CD14-positive monocyte (primary cell): Measurements from ENCODE around the gene SNX30. TPM values are rescaled to one million over a fixed set of nuclear protein-coding genes. Genes with fewer than 3 reads are reported as not detected.

ENCODE experiments used
- DNase-seq, 3 donors: peaks; one replicate each; pipeline ENCODE4 v3.0.0-alpha.2; 2011 to 2022
- H2AFZ ChIP-seq: 2 replicates; pipeline ENCODE4 v1.6.0; 2012; ENCODE audit warnings: mild to moderate bottlenecking, low read depth, low read length, inconsistent platforms; ENCODE audit not compliant: insufficient read depth, poor library complexity, severe bottlenecking
- H3K27ac ChIP-seq, 2 donors: 1 replicate in 1 of 2; 2 replicates in 1 of 2; pipeline ENCODE4 v1.5.1; 2012 to 2013; ENCODE audit warnings: low read length in 2 of 2, control low read depth in 1 of 2, inconsistent platforms in 1 of 2, low read depth in 1 of 2, mild to moderate bottlenecking in 1 of 2
- H3K27me3 ChIP-seq, 2 donors: one replicate each; pipeline versions ENCODE4 v1.6.0 to v1.6.1; 2011 to 2013; ENCODE audit warnings: low read length in 2 of 2; ENCODE audit not compliant: control insufficient read depth in 2 of 2, insufficient read depth in 2 of 2
- H3K36me3 ChIP-seq, 2 donors: replicated peaks in 1 of 2; 1 replicate in 1 of 2; 2 replicates in 1 of 2; pipeline versions ENCODE4 v1.5.1 to v1.6.1; 2012 to 2013; ENCODE audit warnings: low read length in 2 of 2, control low read depth in 1 of 2, inconsistent platforms in 1 of 2, mild to moderate bottlenecking in 1 of 2; ENCODE audit not compliant: insufficient read depth in 2 of 2, control insufficient read depth in 1 of 2
- H3K4me1 ChIP-seq, 2 donors: 1 replicate in 1 of 2; 2 replicates in 1 of 2; pipeline versions ENCODE4 v1.5.1 to v1.6.1; 2012 to 2013; ENCODE audit warnings: low read length in 2 of 2, control low read depth in 1 of 2, inconsistent platforms in 1 of 2, mild to moderate bottlenecking in 1 of 2, moderate library complexity in 1 of 2; ENCODE audit not compliant: insufficient read depth in 2 of 2, control insufficient read depth in 1 of 2
- H3K4me2 ChIP-seq: replicated peaks from 2 replicates; pipeline ENCODE3; 2012; ENCODE audit warnings: low read length, moderate library complexity, mild to moderate bottlenecking; ENCODE audit not compliant: poor library complexity, severe bottlenecking; ENCODE audit errors: extremely low read depth
- H3K4me3 ChIP-seq, 3 experiments: fragments of 200-600 bp in 1 of 3; sonication (generic) in 1 of 3; replicated peaks in 1 of 3; 1 replicate in 2 of 3; 2 replicates in 1 of 3; pipeline ENCODE4 v1.5.1; 2011 to 2013; ENCODE audit warnings: low read length in 3 of 3, mild to moderate bottlenecking in 3 of 3, control low read depth in 2 of 3, low read depth in 2 of 3, inconsistent platforms in 1 of 3, moderate library complexity in 1 of 3
- H3K79me2 ChIP-seq: 2 replicates; pipeline ENCODE4 v1.6.0; 2012; ENCODE audit warnings: mild to moderate bottlenecking, control low read depth, inconsistent platforms, low read length, moderate library complexity; ENCODE audit not compliant: insufficient read depth
- H3K9ac ChIP-seq: 2 replicates; pipeline ENCODE4 v1.6.0; 2017; ENCODE audit warnings: low read length, mild to moderate bottlenecking; ENCODE audit not compliant: insufficient read depth, poor library complexity, severe bottlenecking
- H3K9me3 ChIP-seq, 2 donors: replicated peaks in 1 of 2; 1 replicate in 1 of 2; 2 replicates in 1 of 2; pipeline versions ENCODE4 v1.5.1 to v1.6.1; 2012 to 2013; ENCODE audit warnings: low read length in 2 of 2, control low read depth in 1 of 2; ENCODE audit not compliant: control insufficient read depth in 1 of 2, insufficient read depth in 1 of 2
- H4K20me1 ChIP-seq: 2 replicates; pipeline ENCODE4 v1.6.0; 2012; ENCODE audit warnings: mild to moderate bottlenecking, low read length, control low read depth, moderate library complexity; ENCODE audit not compliant: insufficient read depth
- H3K27ac Mint-ChIP-seq, 7 donors: one replicate each; pipeline ENCODE4 v1.8.0; 2020; ENCODE audit warnings: mild to moderate bottlenecking in 7 of 7, mixed read lengths in 7 of 7, moderate library complexity in 6 of 7, inconsistent platforms in 2 of 7
- H3K27me3 Mint-ChIP-seq, 3 donors: one replicate each; pipeline ENCODE4 v1.8.0; 2021 to 2022; ENCODE audit warnings: low read depth in 3 of 3, mild to moderate bottlenecking in 3 of 3, mixed read lengths in 3 of 3, moderate library complexity in 3 of 3, inconsistent platforms in 1 of 3
- H3K36me3 Mint-ChIP-seq, 2 donors: one replicate each; pipeline ENCODE4 v1.8.0; 2020; ENCODE audit warnings: mixed read lengths in 2 of 2, inconsistent platforms in 1 of 2, mild to moderate bottlenecking in 1 of 2
- H3K4me1 Mint-ChIP-seq: one replicate; pipeline ENCODE4 v1.8.0; 2020; ENCODE audit warnings: mild to moderate bottlenecking, mixed read lengths
- H3K4me3 Mint-ChIP-seq, 2 donors: one replicate each; pipeline ENCODE4 v1.8.0; 2020; ENCODE audit warnings: mild to moderate bottlenecking in 2 of 2, mixed read lengths in 2 of 2, moderate library complexity in 1 of 2
- H3K9me3 Mint-ChIP-seq, 7 donors: one replicate each; pipeline ENCODE4 v1.8.0; 2020 to 2022; ENCODE audit warnings: mixed read lengths in 7 of 7, mild to moderate bottlenecking in 6 of 7, moderate library complexity in 6 of 7, inconsistent platforms in 2 of 7
- WGBS: methylation state at CpG from one replicate; pipeline ENCODE4 v1.1.5; 2013; ENCODE audit warnings: missing lambda C conversion rate; ENCODE audit not compliant: insufficient coverage; 5-methylcytosine and 5-hydroxymethylcytosine counted together
- intact Hi-C, 2 donors: fragments of 100-400 bp; cut with micrococcal nuclease; formaldehyde crosslinking; loops; one replicate each; pipeline versions ENCODE4 v1.15.0 to v1.15.1; 2023
- polyA plus RNA-seq, 3 donors: library from polyadenylated mRNA; depleted of rRNA in 1 of 3; unstranded in 2 of 3; stranded (reverse) in 1 of 3; fragments of 300-500 nt in 2 of 3; fragments of >200 nt in 1 of 3; fragmentation: Illumina TruSeq in 2 of 3; gene quantifications; 1 replicate in 2 of 3; 2 replicates in 1 of 3; pipeline ENCODE4 v1.2.3, GENCODE V29; 2012 to 2021
- TF ChIP-seq, protein P1 (sequence below): fragments of 200-600 bp; IDR thresholded peaks from one replicate; pipeline ENCODE4 v1.8.0; 2022; ENCODE audit warnings: antibody characterized with exemption, mild to moderate bottlenecking

The SNX30 gene
- polyA plus RNA-seq, 3 donors, result 10.3 to 31.3 (median 10.4) TPM

- Mint-ChIP-seq H3K36me3 (peaks cover 22 to 34% of the 10 kb centered on the region in 2 donors), H3K27ac (peak overlapping the region in 2 of 7 donors; percentile 7 to 10), H3K27me3 (peaks cover 0 to 2% (median 0%) of the 10 kb centered on the region in 3 donors), H3K4me1 (peaks cover 51% of the 10 kb centered on the region), H3K9me3 (no peaks in the 10 kb centered on the region), H3K4me3 (no peak overlapping the region)
- 83% methylated on average over 8 of the region's 9 CpGs for WGBS
- no peak overlapping the region for H2AFZ ChIP-seq
- H3K79me2 ChIP-seq, result peaks cover 80% of the 10 kb centered on the region
- H3K4me2 ChIP-seq, result no peak overlapping the region
- no peaks in the 10 kb centered on the region for H3K9me3 ChIP-seq
- no peak overlapping the region for H3K9ac ChIP-seq
- H3K27me3 ChIP-seq, result no peaks in the 10 kb centered on the region
- H3K4me1 ChIP-seq, result peaks cover 13 to 24% of the 10 kb centered on the region in 2 donors
- H3K36me3 ChIP-seq, result peaks cover 5 to 11% of the 10 kb centered on the region in 2 donors
- intact Hi-C loops, result no loop called here
- H4K20me1 ChIP-seq, result peaks cover 99% of the 10 kb centered on the region
- TF ChIP-seq, protein P1, sequence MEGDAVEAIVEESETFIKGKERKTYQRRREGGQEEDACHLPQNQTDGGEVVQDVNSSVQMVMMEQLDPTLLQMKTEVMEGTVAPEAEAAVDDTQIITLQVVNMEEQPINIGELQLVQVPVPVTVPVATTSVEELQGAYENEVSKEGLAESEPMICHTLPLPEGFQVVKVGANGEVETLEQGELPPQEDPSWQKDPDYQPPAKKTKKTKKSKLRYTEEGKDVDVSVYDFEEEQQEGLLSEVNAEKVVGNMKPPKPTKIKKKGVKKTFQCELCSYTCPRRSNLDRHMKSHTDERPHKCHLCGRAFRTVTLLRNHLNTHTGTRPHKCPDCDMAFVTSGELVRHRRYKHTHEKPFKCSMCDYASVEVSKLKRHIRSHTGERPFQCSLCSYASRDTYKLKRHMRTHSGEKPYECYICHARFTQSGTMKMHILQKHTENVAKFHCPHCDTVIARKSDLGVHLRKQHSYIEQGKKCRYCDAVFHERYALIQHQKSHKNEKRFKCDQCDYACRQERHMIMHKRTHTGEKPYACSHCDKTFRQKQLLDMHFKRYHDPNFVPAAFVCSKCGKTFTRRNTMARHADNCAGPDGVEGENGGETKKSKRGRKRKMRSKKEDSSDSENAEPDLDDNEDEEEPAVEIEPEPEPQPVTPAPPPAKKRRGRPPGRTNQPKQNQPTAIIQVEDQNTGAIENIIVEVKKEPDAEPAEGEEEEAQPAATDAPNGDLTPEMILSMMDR, result no peak
- no peak overlapping the region for H3K4me3 ChIP-seq
- H3K27ac ChIP-seq, result no peak overlapping the region
- no peak for DNase-seq
Observed at GRCh38 chr9:112774006-112774996, 23.7 kb downstream of the SNX30 start.

GRCh38 chr9:112777914-112778313, 27.4 kb downstream of the SNX30 start:
- intact Hi-C loops, result no loop called here
- TF ChIP-seq, protein P1, result no peak
- Histone ChIP-seq H3K27me3 (no peaks in the 10 kb centered on the region), H4K20me1 (peaks cover 99% of the 10 kb centered on the region), H2AFZ (no peak overlapping the region), H3K4me3 (no peak overlapping the region), H3K9ac (no peak overlapping the region), H3K79me2 (peaks cover 95% of the 10 kb centered on the region), H3K9me3 (no peaks in the 10 kb centered on the region), H3K36me3 (peaks cover 0 to 6% of the 10 kb centered on the region in 2 donors), H3K27ac (no peak overlapping the region), H3K4me2 (no peak overlapping the region), H3K4me1 (peaks cover 0 to 8% of the 10 kb centered on the region in 2 donors)
- peaks cover 0 to 1% (median 0%) of the 10 kb centered on the region in 3 donors for H3K27me3 Mint-ChIP-seq
- H3K36me3 Mint-ChIP-seq, result peaks cover 11 to 22% of the 10 kb centered on the region in 2 donors
- peak in 2 of 3 donors; percentile 11 to 27 for DNase-seq
- peaks cover 38% of the 10 kb centered on the region for H3K4me1 Mint-ChIP-seq
- H3K27ac Mint-ChIP-seq, result peak overlapping the region in 2 of 7 donors; percentile 62 to 77
- no peak overlapping the region for H3K4me3 Mint-ChIP-seq
- H3K9me3 Mint-ChIP-seq, result no peaks in the 10 kb centered on the region
